Loucy (cell line): Measurements from ENCODE around the gene TAP2.
A peak's percentile ranks its signal among the peaks of the same experiment; 100 is the strongest.

Experiments
- CTCF ChIP-seq: fragments of 200-600 bp; sonication (generic); conservative IDR thresholded peaks from 2 replicates; pipeline ENCODE4 v1.5.1; 2014; ENCODE audit warnings: mild to moderate bottlenecking, antibody characterized with exemption, low read length
- EZH2phosphoT487 ChIP-seq: fragments of 200-600 bp; IDR thresholded peaks from 2 replicates; pipeline ENCODE4 v1.6.1; 2018; ENCODE audit warnings: antibody characterized with exemption, mild to moderate bottlenecking, moderate library complexity, borderline replicate concordance

GRCh38 chr6:32847795-32848194, 9.3 kb upstream of the TAP2 start:
- peak; percentile 38 for TF ChIP-seq CTCF
- no peak for TF ChIP-seq EZH2phosphoT487
